Osteoblast (primary cell): ENCODE data around the gene CUEDC1. TPM values are rescaled to one million over a fixed set of nuclear protein-coding genes. Genes with fewer than 3 reads are reported as not detected.

Experiments used
- DNase-seq: peaks from one replicate; pipeline ENCODE4 v3.0.0; 2011; ENCODE audit warnings: low spot score, mixed read lengths; ENCODE audit not compliant: insufficient read length; ENCODE audit errors: missing footprints
- H2AFZ ChIP-seq: 2 replicates; pipeline ENCODE4 v1.6.0; 2011; ENCODE audit warnings: mild to moderate bottlenecking, low read length
- H3K27ac ChIP-seq: 2 replicates; pipeline ENCODE4 v1.5.1; 2011; ENCODE audit warnings: mild to moderate bottlenecking, low read depth, low read length, moderate library complexity
- H3K27me3 ChIP-seq: 2 replicates; pipeline ENCODE4 v1.6.0; 2012; ENCODE audit warnings: mild to moderate bottlenecking, control low read depth, inconsistent platforms, low read length, moderate library complexity; ENCODE audit not compliant: insufficient read depth
- H3K36me3 ChIP-seq: 2 replicates; pipeline ENCODE4 v1.5.1; 2011; ENCODE audit warnings: mild to moderate bottlenecking, low read length, control low read depth, moderate library complexity; ENCODE audit not compliant: insufficient read depth
- H3K4me1 ChIP-seq: 2 replicates; pipeline ENCODE4 v1.5.1; 2011; ENCODE audit warnings: mild to moderate bottlenecking, low read length, control low read depth, moderate library complexity; ENCODE audit not compliant: insufficient read depth
- H3K4me2 ChIP-seq: 2 replicates; pipeline ENCODE4 v1.6.0; 2011; ENCODE audit warnings: mild to moderate bottlenecking, low read length; ENCODE audit not compliant: insufficient read depth
- H3K4me3 ChIP-seq: fragments of 200-600 bp; sonication (generic); 3 replicates; pipeline ENCODE4 v1.5.1; 2012; ENCODE audit warnings: mild to moderate bottlenecking, low read length, inconsistent platforms; ENCODE audit not compliant: insufficient read depth
- H3K79me2 ChIP-seq: 2 replicates; pipeline ENCODE4 v1.6.0; 2012; ENCODE audit warnings: mild to moderate bottlenecking, low read length, control low read depth, inconsistent platforms; ENCODE audit not compliant: insufficient read depth
- H3K9me3 ChIP-seq: 2 replicates; pipeline ENCODE4 v1.5.1; 2011; ENCODE audit warnings: low read depth, low read length, control low read depth
- H4K20me1 ChIP-seq: 2 replicates; pipeline ENCODE4 v1.6.0; 2012; ENCODE audit warnings: mild to moderate bottlenecking, low read length, control low read depth; ENCODE audit not compliant: insufficient read depth
- total RNA-seq: library from RNA; depleted of rRNA; stranded (reverse); fragments of >200 nt; gene quantifications from 2 replicates; pipeline ENCODE4 v1.2.3, GENCODE V29; 2012
- TF ChIP-seq, protein P1 (sequence below): IDR thresholded peaks from 2 replicates; pipeline ENCODE4 v1.5.1; 2011; ENCODE audit warnings: mild to moderate bottlenecking, low read depth, low read length, moderate library complexity; ENCODE audit errors: extremely low read depth

Gene CUEDC1
- total RNA-seq, 1 donor, result 21.0 TPM

DNA sequence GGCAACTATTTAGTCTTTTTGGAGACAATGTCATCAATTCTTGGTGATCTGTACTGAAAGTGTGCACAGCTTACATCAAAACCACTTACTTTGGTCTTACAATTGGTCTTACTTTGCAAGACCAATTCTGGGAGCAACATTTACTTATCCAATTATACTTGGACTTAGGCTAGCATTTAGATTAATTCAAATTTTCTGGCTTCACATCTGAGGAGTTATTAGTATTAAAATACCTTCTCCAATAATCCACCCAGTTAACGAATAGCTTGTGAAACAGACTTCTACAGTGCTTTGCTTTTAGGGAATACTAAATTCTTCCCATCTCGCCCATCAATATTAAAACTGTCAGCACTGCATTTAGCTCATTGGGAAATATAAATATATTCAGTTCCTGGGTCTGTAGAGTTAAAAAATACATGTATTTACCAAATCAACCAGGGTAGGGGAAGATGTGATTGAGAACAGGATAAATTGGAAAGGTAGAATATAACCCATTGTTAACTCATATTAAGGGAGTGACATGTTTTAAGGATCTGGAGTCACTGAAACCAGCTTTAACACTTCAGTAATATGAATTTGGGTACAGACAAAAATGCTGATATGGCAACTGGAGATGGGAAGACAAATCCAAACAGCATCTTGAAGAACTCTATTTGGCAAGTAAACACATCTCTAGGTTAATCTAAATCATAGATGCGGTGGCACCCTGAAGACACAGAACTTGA is 42.0 kb upstream of the CUEDC1 start:
- no peak overlapping the region for H3K27ac ChIP-seq
- TF ChIP-seq, protein P1, sequence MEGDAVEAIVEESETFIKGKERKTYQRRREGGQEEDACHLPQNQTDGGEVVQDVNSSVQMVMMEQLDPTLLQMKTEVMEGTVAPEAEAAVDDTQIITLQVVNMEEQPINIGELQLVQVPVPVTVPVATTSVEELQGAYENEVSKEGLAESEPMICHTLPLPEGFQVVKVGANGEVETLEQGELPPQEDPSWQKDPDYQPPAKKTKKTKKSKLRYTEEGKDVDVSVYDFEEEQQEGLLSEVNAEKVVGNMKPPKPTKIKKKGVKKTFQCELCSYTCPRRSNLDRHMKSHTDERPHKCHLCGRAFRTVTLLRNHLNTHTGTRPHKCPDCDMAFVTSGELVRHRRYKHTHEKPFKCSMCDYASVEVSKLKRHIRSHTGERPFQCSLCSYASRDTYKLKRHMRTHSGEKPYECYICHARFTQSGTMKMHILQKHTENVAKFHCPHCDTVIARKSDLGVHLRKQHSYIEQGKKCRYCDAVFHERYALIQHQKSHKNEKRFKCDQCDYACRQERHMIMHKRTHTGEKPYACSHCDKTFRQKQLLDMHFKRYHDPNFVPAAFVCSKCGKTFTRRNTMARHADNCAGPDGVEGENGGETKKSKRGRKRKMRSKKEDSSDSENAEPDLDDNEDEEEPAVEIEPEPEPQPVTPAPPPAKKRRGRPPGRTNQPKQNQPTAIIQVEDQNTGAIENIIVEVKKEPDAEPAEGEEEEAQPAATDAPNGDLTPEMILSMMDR, result no peak
- H3K4me2 ChIP-seq, result no peak overlapping the region
- H4K20me1 ChIP-seq, result peaks cover 13% of the 10 kb centered on the region
- H3K36me3 ChIP-seq, result peaks cover 49% of the 10 kb centered on the region
- H3K4me3 ChIP-seq, result no peak overlapping the region
- no peaks in the 10 kb centered on the region for H3K9me3 ChIP-seq
- DNase-seq, result no peak
- H2AFZ ChIP-seq, result no peak overlapping the region
- H3K27me3 ChIP-seq, result no peaks in the 10 kb centered on the region
- peaks cover 8% of the 10 kb centered on the region for H3K4me1 ChIP-seq
- peaks cover 9% of the 10 kb centered on the region for H3K79me2 ChIP-seq

DNA sequence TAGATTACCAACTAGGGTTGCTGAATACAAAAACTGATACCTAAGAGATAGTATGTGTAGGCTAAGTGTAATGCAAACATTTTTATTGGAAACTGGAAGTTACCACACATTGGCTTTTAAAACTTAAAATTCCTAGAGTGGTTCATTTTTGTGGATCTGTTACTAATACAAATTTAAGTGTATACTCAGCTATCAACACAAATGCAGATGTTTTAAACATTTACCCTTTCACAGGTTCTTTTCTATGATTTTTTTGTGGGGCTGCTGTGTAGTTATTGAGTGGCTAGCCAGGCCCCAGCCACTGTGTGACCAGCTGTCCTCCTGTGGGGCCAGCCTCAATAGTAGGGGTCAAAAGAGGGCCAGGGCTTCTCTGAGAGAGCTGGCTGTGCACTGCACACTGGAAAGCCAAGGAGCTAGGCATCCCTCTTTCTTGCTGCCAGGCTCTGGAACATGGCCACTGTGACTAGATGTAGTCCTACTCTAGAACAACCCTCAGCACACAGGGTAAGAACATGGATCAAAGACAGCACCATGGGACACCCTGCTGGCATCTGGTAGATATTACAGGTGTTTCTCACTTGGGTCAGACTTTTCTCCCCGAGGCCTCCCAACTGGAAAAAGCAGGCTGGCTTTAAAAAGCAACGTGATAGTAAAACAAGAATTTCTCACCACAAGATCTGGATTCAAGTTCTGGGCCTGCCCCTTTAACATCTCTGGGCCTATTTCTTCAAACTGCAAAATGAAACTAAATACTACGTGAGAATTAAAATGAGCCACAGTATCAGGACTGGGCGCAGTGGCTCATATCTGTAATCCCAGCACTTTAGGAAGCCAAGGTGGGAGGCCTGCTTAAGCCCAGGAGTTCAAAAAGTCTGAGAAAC is 40.1 kb upstream of the CUEDC1 start:
- H2AFZ ChIP-seq, result no peak overlapping the region
- H3K9me3 ChIP-seq, result no peaks in the 10 kb centered on the region
- H3K79me2 ChIP-seq, result peaks cover 6% of the 10 kb centered on the region
- peak overlapping the region; percentile 4 for H3K27ac ChIP-seq
- peaks cover 10% of the 10 kb centered on the region for H4K20me1 ChIP-seq
- H3K27me3 ChIP-seq, result no peaks in the 10 kb centered on the region
- no peak overlapping the region for H3K4me3 ChIP-seq
- H3K36me3 ChIP-seq, result peaks cover 38% of the 10 kb centered on the region
- DNase-seq, result peak; percentile 91
- TF ChIP-seq, protein P1, result peak; percentile 77
- no peak overlapping the region for H3K4me2 ChIP-seq
- H3K4me1 ChIP-seq, result peaks cover 4% of the 10 kb centered on the region

DNA sequence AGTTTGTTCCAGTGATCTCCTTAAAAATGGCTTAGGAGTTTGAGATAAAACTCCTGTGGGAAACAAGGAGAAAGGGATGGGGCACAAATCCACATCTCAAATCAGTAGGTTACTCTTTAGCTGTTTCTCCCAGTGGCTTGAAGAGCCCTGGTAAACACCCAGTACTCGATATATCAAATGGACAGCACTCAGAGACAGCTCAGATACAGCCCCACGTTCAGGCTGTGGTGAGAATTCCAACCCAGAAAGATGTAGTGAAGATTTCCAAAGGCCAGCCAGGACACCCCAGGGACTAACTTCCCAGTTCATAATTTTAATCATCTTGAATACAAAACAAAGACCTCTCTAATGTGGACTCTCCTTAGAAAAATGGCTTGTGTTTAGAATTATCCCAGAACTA is 39.2 kb upstream of the CUEDC1 start:
- TF ChIP-seq, protein P1, result no peak

More for the DNA sequence above, 39.2 kb upstream of the CUEDC1 start:
- Histone ChIP-seq H3K4me3 (no peak overlapping the region), H3K27ac (peak overlapping the region; percentile 9), H3K36me3 (peaks cover 34% of the 10 kb centered on the region), H3K9me3 (no peaks in the 10 kb centered on the region), H3K27me3 (no peaks in the 10 kb centered on the region), H3K4me1 (peaks cover 8% of the 10 kb centered on the region), H4K20me1 (peaks cover 6% of the 10 kb centered on the region), H3K4me2 (no peak overlapping the region), H2AFZ (no peak overlapping the region), H3K79me2 (peaks cover 6% of the 10 kb centered on the region)
- DNase-seq, result no peak
